Measurements from ENCODE around the gene PILRA.
"Not testable (repeated sequence)": the region's sequence is repeated elsewhere in the genome, so short reads cannot be mapped to it uniquely, and the experiment has no call there.

PILRA gene

GRCh38 chr7:100381531-100382233 is 8.4 kb downstream of the PILRA start:
- not testable (repeated sequence) for DNase-seq

GRCh38 chr7:100382234-100382853 is 9.1 kb downstream of the PILRA start:
- peak; percentile 73 for DNase-seq

GRCh38 chr7:100384628-100385294 is 11.5 kb downstream of the PILRA start:
- no peak for DNase-seq

- no peak for DNase-seq
Measured at GRCh38 chr7:100386940-100387339, 13.7 kb downstream of the PILRA start.

- no peak for DNase-seq
Measured at GRCh38 chr7:100387695-100388094, 14.4 kb downstream of the PILRA start.

- no peak for DNase-seq
Measured at GRCh38 chr7:100389437-100390088, 16.3 kb downstream of the PILRA start.

GRCh38 chr7:100390286-100391009 is 17.2 kb downstream of the PILRA start:
- DNase-seq: no peak

GRCh38 chr7:100393233-100393905 is 20.1 kb downstream of the PILRA start:
- no peak for DNase-seq

- DNase-seq: no peak
Measured at GRCh38 chr7:100394077-100394476, 20.8 kb downstream of the PILRA start.

- DNase-seq: no peak
Measured at GRCh38 chr7:100396421-100396982, 23.2 kb downstream of the PILRA start.

- DNase-seq: no peak
Measured at GRCh38 chr7:100397315-100398081, 24.2 kb downstream of the PILRA start.

GRCh38 chr7:100398239-100398638 is 25.0 kb downstream of the PILRA start:
- DNase-seq: no peak

GRCh38 chr7:100400041-100400440 is 26.8 kb downstream of the PILRA start:
- no peak for DNase-seq

- DNase-seq: no peak
Measured at GRCh38 chr7:100400656-100401055, 27.4 kb downstream of the PILRA start.

GRCh38 chr7:100401811-100402210 is 28.5 kb downstream of the PILRA start:
- DNase-seq: no peak

GRCh38 chr7:100402241-100402640 is 29.0 kb downstream of the PILRA start:
- DNase-seq: no peak

GRCh38 chr7:100406767-100407166 is 33.5 kb downstream of the PILRA start:
- DNase-seq: no peak

- DNase-seq: peak; percentile 29
Measured at GRCh38 chr7:100407285-100408180, 34.2 kb downstream of the PILRA start.

GRCh38 chr7:100411101-100411500 is 37.8 kb downstream of the PILRA start:
- DNase-seq: no peak

- DNase-seq: no peak
Measured at GRCh38 chr7:100413346-100413745, 40.1 kb downstream of the PILRA start.
